Measurements from ENCODE around the gene CLRN1. TPM values are rescaled to one million over a fixed set of nuclear protein-coding genes. Genes with fewer than 3 reads are reported as not detected.

CLRN1 gene
- total RNA-seq, 1 donor from 2014 or later: not detected

GRCh38 chr3:150905339-150905738, 67.2 kb downstream of the CLRN1 start, which contains the start of gene MINDY4B:
Gene MINDY4B (minus strand): TSS chr3:150905439. CDS start chr3:150905439, 0 bp downstream.
- H3K4me1 Mint-ChIP-seq (ENCODE audit: unreplicated experiment): no peaks in the 10 kb centered on the region
- peaks cover 23% of the 10 kb centered on the region for H3K27me3 Mint-ChIP-seq
- TF ChIP-seq, protein P1, sequence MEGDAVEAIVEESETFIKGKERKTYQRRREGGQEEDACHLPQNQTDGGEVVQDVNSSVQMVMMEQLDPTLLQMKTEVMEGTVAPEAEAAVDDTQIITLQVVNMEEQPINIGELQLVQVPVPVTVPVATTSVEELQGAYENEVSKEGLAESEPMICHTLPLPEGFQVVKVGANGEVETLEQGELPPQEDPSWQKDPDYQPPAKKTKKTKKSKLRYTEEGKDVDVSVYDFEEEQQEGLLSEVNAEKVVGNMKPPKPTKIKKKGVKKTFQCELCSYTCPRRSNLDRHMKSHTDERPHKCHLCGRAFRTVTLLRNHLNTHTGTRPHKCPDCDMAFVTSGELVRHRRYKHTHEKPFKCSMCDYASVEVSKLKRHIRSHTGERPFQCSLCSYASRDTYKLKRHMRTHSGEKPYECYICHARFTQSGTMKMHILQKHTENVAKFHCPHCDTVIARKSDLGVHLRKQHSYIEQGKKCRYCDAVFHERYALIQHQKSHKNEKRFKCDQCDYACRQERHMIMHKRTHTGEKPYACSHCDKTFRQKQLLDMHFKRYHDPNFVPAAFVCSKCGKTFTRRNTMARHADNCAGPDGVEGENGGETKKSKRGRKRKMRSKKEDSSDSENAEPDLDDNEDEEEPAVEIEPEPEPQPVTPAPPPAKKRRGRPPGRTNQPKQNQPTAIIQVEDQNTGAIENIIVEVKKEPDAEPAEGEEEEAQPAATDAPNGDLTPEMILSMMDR (conservative IDR thresholded peaks at IDR 0.05): no peak

DNA sequence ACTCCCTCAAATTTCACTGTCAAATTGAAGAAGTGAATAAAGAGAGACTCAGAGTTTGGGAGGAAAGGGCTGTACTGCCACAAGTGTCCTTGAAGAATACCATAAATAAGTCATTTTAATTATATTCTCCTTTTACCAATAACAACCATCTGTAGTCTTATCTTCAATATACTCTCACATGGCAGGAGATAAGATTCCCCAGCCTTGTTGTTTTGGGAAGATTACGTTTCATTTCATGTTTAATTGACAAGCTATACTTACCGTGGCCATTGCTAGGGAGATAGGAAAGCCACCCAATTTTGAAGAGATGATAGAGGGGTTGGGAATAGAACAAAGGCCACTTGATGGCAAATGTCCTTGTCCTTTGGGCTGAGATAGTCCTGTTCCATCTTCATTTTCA, 69.5 kb downstream of the CLRN1 start:
- H3K4me1 Mint-ChIP-seq (ENCODE audit: unreplicated experiment): no peaks in the 10 kb centered on the region
- TF ChIP-seq, protein P1 (conservative IDR thresholded peaks at IDR 0.05): no peak

More at GRCh38 chr3:150905339-150905738, 67.2 kb downstream of the CLRN1 start, which contains the start of gene MINDY4B:
- DNase-seq (ENCODE audit: extremely low spot score, unreplicated experiment): no peak
- Mint-ChIP-seq H3K36me3 (no peaks in the 10 kb centered on the region), H3K9me3 (no peaks in the 10 kb centered on the region), H3K27ac (no peak within 1 kb of the TSS), H3K4me3 (no peak within 1 kb of the TSS)

GRCh38 chr3:150901793-150902192, 70.7 kb downstream of the CLRN1 start:
- Mint-ChIP-seq H3K36me3 (no peaks in the 10 kb centered on the region), H3K4me1 (ENCODE audit: unreplicated experiment) (no peaks in the 10 kb centered on the region), H3K27me3 (peaks cover 14% of the 10 kb centered on the region), H3K4me3 (no peak overlapping the region), H3K9me3 (no peaks in the 10 kb centered on the region), H3K27ac (no peak overlapping the region)
- DNase-seq (ENCODE audit: extremely low spot score, unreplicated experiment): no peak
- TF ChIP-seq, protein P1 (conservative IDR thresholded peaks at IDR 0.05): no peak

More for the DNA sequence above, 69.5 kb downstream of the CLRN1 start:
- no peaks in the 10 kb centered on the region for H3K9me3 Mint-ChIP-seq
- H3K36me3 Mint-ChIP-seq: no peaks in the 10 kb centered on the region
- no peak for DNase-seq (ENCODE audit: extremely low spot score, unreplicated experiment)
- H3K27me3 Mint-ChIP-seq: peaks cover 19% of the 10 kb centered on the region
- H3K27ac Mint-ChIP-seq: no peak overlapping the region
- no peak overlapping the region for H3K4me3 Mint-ChIP-seq

GRCh38 chr3:150899141-150899540, 73.4 kb downstream of the CLRN1 start:
- TF ChIP-seq, protein P1 (conservative IDR thresholded peaks at IDR 0.05): no peak
- Mint-ChIP-seq H3K36me3 (no peaks in the 10 kb centered on the region), H3K27me3 (peaks cover 22% of the 10 kb centered on the region), H3K9me3 (no peaks in the 10 kb centered on the region), H3K4me1 (ENCODE audit: unreplicated experiment) (no peaks in the 10 kb centered on the region), H3K27ac (no peak overlapping the region), H3K4me3 (no peak overlapping the region)
- no peak for DNase-seq (ENCODE audit: extremely low spot score, unreplicated experiment)

- H3K27me3 Mint-ChIP-seq: peaks cover 18% of the 10 kb centered on the region
- H3K9me3 Mint-ChIP-seq: no peaks in the 10 kb centered on the region
- DNase-seq (ENCODE audit: extremely low spot score, unreplicated experiment): no peak
- TF ChIP-seq, protein P1 (conservative IDR thresholded peaks at IDR 0.05): no peak
- no peak overlapping the region for H3K4me3 Mint-ChIP-seq
- no peak overlapping the region for H3K27ac Mint-ChIP-seq
- no peaks in the 10 kb centered on the region for H3K4me1 Mint-ChIP-seq (ENCODE audit: unreplicated experiment)
- H3K36me3 Mint-ChIP-seq: no peaks in the 10 kb centered on the region
Measured at GRCh38 chr3:150898046-150898754, 74.3 kb downstream of the CLRN1 start.
